ENCODE data around the gene ZNF576.
"Not testable (repeated sequence)": the region's sequence is repeated elsewhere in the genome, so short reads cannot be mapped to it uniquely, and the experiment has no call there.

Gene ZNF576

DNA sequence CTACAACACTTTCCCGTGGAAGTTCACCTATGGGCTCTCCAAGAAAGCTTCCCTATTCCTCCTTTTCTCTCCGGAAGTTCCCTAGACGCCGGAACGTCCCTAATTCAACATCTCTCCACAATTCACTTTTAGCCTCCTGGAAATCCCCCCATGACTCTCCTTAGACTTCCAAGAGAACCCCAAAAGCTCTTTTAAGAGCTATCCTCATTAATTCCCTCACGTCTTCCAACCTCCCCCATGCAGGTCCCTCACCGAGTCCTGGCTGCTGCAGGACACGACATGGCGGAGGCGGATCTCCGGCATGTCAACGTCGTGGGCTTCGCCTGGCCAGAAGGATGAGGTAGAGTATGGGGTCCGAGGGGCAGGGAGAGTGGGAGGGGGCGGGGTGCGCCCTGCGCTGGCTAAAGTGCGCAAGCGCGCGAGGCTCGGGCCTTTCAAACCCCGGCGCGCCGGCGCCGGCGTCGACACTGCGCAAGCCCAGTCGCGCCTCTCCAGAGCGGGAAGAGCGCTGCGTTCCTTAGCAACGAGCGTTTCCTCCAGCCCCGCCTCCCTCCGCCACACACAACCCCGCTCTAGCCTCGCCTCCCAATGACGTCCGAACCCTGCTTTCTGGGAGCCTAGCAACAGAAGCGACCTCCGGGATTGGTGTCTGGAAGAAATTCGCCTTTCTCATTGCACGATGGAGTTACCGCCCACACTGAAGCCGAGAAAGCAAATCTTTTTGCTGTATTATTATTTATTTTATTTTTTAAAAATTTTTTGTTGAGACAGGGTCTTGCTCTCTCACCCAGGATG lies 21.0 kb upstream of the ZNF576 start, which contains the start of the genes PINLYP and XRCC1:
TSS of gene PINLYP (plus strand) at position 646 of the 795 bp plus-strand sequence. CDS start 1,391 bp downstream, outside the sequence.
TSS of gene XRCC1 (minus strand) at position 372 of the 795 bp plus-strand sequence. CDS start at position 303, 69 bp downstream.
- peak; percentile 98 for DNase-seq

DNA sequence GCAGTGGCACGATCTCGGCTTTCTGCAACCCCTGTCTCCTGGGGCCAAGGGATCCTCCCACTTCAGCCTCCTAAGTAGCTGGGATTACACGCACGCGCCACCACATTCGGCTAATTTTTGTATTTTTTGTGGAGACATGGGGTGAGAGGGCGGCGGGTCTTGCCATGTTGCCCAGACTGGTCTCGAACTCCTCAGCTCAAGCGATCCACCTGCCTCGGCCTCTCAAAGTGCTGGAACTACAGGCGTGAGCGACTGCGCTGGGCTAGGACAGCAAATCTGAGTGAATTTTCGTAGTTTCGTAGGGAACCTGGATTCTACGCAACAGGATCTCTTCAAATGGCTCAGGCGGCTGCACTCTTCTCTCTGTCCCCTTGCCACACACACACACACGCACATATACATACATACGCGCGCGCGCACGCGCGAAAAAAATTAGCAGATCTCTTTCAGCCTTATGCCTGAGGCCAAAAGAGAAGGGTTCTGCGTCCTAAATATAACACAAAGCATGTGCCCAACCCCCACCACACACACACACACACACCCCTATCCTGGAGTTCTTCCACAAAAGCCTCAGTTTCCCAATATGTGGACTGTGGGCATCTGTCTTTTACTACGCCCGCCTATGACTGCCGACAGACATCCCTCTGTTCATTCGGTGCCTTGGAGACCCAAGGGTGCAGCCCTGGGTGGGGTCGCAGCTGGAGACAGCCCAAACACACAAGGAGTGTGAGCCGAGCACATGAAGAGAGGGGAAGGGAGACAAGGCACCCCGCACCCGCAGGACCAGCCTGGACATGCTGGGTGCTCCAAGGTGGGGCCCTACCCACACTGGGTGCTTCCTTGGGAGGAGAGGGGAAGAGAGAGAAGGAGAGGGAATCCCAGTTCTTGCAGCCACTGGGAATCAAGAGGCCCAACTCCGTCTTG lies 20.2 kb upstream of the ZNF576 start:
- DNase-seq = peak; percentile 47

DNA sequence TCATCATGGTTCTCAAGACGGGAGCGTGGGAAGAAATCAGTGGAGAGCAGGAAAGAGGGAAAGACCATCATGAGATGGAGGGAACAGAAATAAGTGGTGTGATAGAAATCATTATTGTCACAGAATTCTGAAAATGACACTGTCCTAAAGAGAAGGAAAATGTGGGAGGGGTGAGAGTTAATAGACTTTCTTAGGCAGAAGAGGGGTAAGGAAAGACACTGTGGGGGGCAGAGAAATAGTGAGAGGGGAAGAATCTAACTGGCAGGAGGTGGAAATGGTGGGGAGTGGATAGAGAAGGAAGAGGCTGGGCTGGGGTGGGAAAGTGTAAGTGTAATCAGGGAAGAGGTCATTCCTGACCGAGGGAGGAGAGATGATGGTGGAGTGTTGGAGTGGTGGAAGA lies 17.6 kb upstream of the ZNF576 start:
- no peak for DNase-seq

DNA sequence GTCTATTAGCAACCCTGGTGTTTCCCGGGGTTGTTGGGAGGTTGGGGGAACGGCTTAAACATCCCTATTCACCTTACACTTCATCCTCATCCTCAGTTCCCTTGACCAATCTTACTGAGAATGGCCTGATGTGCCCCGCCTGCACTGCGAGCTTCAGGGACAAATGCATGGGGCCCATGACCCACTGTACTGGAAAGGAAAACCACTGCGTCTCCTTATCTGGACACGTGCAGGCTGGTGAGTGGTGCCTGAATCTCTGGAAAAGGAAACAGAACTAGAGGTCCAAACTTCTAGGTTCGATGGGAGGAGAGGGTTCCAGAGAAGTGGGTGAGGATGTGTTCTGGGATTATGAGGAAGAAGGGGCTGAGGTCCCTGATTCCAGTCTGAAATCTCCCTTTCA lies 14.9 kb upstream of the ZNF576 start:
- DNase-seq = no peak

DNA sequence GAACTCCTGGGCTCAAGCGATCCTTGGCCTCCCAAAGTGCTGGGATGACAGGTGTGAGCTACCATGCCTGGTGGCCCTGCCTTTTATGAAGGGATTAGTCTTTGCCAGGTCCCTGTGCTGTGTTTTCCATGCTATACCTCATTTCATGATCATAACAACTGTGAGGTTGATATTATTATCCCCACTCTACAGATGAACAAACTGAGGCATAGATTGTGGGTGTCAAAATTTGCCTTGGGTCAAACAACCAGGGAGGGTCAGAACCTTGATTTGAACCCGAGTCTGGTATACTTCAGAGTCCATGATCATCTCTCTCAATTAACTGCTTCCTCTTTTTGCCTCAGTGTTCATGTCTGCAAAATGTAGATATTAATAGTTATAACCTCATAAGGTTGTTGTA lies 13.9 kb upstream of the ZNF576 start:
- no peak for DNase-seq

DNA sequence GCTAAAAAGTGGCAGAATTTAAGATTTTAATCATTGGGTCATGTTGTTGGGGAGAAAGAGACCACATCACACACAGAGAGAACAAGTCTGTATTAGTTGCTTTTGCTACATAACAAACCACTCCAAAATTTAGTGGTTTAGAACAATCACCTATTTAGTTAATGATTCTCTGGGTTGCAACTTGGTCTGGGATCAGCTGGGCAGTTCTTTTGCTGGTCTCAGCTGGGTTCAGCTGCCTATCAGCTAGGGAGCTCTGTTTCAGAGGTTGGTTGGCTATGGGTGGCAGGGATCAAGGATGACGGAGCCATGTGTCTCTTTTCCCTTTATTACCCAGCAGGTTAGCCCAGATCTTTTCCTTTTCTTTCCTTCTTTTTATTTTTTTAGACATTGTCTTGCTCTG lies 11.9 kb upstream of the ZNF576 start:
- no peak for DNase-seq

DNA sequence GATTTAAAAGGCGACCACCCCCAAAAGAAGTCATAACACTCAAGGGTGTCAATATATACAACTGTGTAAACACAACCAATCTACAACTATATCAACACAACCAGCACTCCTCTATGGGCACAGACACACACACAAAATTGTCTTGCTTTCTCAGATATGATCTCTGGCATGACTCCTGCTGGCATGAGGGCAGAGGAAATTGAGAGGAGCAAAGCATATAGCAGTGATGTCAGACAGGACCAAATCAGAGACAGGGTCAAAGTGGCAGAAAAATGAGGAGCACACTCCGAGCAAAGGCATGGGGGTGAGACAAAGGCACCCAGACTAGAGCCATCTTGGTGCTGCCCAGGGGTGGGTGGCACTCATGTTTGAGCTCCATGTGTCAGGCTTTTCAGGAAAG lies 10.0 kb upstream of the ZNF576 start:
- DNase-seq = no peak

DNA sequence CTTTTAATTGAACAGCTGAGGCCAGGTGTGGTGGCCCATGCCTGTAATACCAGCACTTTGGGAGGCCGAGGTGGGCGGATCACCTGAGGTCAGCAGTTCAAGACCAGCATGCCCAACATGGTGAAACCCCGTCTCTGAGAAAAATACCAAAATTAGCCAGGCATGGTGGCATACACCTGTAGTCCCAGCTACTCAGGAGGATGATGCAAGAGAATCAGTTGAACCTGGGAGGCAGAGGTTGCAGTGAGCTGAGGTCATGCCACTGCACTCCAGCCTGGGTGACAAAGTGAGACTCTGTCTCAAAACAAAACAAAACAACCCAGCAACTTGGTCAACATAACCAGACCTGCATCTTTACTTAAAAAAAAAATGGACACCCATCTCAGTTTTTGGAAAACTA lies 9.4 kb upstream of the ZNF576 start:
- not testable (repeated sequence) for DNase-seq

DNA sequence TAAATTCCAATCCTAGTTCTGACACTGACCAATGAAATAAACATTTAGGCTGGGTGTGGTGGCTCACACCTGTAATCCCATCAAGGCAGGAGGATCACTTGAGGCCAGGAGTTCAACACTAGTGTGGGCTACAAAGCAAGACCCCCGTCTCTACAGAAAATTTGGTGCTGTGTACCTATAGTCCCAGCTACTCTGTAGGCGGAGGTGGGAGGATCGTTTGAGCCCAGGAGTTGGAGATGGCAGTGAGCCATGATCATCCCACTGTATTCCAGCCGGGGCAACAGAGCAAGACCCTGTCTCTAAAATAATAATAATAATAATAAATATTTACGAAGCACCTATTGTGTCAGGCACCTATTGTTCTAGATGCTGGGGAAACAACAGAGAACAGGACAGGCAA lies 7.1 kb upstream of the ZNF576 start:
- no peak for DNase-seq

DNA sequence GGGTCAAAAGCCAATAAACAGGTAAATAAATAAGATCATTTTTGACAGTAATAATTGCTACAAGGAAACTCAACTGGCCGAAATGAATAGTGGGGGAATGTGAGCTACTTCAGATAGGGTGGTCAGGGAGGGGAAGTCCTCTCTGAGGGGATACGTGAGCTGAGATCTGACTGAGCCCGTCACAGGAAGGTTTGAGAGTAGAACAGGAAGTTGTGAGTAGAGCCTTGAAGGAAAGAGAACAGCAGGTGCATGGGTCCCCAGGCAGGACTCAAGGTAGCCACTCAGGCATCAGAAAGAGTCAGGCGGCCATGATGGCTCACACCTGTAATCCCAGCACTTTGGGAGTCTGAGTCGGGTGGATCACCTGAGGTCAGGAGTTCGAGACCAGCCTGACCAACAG lies 6.7 kb upstream of the ZNF576 start:
- DNase-seq = no peak

DNA sequence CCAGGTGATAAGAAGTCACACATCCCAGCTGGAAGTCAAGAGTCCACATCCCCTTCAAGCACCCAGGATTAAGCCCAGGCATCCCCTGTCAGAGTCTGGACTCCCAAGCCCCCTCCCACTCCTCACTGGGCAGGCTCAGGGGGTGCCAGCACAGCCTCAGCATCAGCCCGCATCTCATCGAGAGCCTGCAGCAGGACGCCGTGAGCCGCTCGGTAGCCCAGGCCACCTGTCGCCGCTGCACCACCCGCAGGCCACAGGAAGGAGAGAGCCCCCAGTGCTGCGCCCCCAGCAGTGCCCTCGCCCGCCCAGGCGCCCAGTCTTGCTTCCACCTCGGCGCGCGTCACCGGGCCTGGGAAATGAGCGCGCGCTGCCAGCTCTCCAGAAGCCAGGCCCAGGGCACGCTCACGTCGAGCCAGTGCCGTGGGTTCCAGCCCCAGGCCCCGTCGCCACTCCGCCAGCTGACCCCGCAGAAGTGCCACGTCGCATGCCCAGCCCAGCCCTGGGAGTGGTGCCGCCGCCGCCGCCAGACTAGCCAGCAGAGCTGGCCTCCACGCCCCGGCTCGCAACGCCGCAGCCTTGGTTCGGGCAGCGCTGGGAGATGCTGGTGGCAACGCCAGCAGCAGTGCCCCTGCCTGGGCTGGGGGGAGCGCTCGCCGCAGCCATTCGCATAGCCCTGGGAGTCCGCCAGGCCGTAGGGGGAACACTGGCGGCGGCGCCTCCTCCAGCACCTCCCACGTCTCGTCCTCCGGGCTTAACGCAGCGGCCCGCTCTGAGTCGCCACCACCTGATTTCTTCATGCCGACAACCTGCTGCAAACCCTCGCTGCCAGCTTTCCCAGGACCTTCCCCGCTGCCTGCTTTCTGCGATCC lies 4.3 kb upstream of the ZNF576 start:
- DNase-seq = no peak

DNA sequence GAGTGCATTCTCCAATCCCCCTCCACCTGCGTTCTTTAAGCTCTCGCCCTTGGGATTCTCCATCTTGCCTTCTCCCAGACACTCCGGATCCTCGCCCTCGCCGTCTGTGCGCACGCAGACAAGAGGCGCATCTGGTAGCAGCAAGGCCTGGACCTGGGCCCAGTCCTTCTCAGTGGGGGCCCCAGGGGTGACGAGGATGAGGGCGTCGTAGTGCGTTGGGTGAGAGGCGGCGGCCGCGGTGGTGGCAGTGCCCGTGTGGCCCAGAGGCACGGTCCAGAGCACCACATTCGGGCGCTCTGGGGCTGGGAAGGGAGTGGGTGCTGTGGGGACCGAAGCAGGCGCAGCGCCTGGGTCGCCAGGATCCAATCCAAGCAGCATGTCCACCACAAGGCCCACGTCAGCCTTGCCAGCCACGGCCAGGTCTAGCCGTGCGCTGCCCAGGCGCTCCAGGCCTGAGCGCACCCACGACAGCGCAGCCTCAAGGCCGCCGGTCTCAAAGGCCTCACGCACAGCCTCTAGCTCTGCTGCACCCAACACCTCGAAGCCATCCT lies 3.5 kb upstream of the ZNF576 start:
- DNase-seq = no peak

DNA sequence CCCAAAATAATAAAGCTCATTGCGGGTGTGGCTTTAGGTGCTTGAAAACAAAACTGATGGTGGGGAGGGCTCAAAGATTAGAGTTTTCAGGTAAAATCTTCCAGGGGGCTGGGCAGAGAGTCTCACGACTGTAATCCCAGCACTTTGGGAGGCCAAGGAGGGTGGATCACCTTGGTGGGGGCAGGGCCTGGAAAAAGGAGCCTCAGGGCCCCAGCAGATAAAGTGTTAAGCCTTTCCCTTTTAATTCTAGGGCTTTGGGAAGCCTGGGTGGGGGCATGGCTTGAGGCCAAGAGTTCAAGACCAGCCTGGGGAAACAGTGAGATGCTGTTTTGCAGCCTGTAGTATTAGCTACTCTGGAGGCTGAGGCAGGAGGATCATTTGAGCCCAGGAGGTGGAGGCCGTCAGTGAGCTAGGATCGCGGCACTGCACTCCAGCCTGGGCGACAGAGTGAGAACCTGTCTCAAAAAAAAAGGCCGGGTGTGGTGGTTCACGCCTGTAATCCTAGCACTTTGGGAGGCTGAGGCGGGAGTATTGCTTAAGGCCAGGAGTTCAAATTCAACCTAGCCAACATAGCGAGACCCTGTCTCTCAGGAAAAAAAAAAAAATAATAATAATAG lies 2.2 kb upstream of the ZNF576 start:
- DNase-seq = no peak

DNA sequence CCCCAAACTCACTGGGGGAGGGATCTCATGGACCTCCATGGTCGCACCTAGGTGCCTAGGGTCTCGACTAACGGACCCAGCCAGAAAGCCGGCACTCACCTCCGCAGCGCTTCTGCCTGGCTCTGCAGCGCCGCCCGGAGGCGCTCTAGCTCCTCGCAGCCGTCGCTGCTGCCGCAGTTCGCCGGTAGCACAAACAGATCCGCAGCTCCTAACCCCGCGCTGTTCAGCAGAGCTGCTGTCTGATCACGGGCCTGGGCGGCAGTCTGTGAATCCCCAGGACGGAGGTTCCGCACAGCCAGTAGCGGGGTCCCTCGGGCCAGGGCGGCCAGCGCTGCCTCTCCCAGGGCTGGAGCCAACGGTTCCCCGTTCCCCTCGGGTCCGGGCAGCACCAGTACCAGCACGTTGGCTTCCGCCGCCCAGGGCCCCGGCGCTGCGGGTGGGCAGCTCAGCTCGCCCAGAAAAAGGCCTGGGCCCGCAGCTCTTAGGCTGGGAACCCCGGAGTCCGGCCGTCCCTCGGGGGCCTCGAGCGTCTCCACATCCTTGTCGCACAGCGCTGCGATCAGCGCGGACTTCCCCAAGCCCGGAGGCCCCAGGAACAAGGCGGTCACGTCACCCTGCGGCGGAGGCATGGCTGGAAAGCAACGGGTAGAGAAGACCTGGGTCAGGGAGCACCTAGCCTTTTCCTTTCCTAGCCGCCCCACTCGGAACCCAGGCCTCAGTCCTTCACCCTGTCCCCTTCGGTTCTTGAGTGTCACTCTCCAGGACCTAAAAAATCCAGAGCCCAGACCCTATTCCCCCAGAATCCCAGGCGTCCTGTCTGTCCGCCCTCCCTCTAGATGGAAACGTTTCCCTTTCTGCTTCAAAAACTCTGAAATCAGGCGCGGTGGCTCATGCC lies 1.4 kb upstream of the ZNF576 start:
- peak; percentile 67 for DNase-seq

DNA sequence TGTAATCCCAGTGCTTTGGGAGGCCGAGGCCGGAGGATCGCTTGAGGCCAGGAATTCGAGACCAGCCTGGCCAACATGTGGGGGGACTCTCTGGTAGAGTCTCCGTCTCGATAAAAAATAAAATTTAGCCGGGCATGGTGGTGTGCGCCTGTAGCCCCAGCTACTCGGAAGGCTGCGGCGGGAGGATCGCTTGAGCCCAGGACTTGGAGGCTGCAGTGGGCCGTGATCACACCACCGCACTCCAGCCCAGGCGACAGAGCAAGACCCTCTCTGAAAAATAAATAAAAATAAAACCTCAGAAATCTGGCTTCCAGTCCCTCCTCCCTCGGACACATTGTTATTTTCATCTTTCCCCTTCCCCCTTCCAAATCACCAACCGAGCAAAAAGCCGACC lies 793 bp upstream of the ZNF576 start:
- DNase-seq = no peak

DNA sequence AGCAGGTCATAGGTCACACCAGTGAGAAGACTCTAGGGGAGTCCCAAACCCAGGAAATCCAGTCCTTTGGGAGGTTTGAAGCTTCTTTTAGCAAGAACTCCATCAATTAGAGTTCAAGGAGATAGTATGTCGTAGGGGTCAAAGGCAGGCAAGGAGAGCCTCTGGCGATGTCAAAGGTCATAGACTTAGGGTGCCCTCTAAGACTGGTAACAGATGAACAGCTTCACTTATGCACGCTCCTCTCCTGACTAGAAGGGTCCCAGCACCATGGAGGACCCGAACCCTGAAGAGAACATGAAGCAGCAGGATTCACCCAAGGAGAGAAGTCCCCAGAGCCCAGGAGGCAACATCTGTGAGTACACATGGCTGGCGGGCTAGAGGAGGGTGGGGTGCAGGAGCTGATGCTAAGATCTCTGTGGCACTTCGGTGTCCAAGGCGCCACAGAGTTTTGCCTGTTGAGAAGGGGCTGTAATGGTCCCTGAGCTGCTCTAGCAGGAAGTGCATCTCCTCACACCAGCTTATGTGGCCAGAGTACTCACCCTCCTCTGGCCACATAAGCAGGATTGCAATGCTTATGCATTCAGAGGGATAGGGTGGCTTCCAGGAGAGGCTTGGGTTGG lies 557 bp downstream of the ZNF576 start:
- no peak for DNase-seq

DNA sequence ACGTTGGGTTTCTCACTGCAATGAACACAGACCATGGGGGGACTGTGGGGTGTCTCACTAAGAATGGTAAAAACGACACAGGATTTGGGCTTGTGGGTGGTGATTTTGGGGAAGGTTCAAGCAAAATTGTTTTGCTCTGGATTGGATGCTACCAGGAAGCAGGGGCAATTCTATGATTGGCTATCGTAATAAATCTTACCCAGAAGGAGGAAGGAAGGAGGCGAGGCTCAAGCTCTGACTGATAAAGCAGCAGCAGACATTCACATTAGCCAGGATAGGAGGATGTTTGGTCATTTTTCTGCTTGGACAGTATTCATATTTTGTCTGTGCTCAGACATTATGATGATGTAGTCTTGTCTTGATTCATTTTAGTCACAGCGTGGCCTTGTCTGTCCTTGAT lies 1.5 kb downstream of the ZNF576 start:
- DNase-seq = no peak

DNA sequence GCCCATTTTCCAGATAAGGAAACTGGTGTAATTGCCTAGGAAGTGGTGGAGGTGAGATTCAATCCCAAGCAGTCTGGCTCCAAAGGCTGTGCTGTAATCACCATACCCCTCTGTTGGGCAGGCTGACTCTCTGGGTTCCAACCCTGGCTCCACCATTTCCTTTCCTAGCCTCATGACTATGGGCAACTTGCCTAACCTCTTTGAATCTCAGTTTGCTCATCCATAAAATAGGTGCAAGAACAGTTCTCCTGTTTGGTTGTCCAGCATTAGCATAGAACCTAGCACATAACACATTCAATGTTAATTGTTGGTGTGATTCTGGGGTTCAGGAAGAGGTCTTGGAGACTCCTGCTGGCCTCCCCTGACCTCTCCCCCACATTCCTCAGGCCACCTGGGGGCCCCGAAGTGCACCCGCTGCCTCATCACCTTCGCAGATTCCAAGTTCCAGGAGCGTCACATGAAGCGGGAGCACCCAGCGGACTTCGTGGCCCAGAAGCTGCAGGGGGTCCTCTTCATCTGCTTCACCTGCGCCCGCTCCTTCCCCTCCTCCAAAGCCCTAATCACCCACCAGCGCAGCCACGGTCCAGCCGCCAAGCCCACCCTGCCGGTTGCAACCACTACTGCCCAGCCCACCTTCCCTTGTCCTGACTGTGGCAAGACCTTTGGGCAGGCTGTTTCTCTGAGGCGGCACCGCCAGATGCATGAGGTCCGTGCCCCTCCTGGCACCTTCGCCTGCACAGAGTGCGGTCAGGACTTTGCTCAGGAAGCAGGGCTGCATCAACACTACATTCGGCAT lies 2.2 kb downstream of the ZNF576 start:
- DNase-seq = no peak

DNA sequence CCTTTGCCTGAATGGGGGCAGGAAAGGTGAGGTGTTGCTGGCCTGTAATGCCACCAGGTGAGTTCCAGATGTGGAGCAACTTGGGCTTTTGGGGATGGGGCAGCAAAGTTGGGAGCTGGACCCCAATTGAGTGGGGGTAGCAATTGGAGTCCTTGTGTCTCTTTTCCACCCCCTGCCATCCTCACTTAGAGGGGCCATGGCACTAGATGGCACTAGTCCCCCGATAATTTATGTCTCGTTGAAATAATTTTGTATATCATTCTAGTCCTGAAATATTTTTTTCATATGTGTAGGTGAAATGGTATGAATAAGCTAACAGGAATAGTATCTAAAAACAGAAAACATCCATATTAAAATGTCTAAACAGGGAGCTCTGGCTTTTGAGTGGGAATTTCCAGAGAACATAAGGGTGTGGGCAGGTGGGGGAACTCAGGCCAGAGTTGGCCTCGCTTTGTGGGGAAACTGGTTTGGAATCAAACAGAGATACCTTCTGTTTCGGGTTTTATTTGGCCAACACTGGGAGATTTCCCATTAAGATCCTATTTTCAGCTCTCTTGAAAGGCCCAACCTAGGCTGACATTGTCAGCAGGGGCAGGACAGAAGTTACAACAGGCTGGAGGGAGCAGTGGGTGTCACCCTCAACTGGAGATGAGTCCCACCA lies 3.4 kb downstream of the ZNF576 start:
- no peak for DNase-seq
